B cell (primary cell): ENCODE measurements around the gene SEMA3B. TPM values are rescaled to one million over a fixed set of nuclear protein-coding genes. Genes with fewer than 3 reads are reported as not detected.
A peak's percentile ranks its signal among the peaks of the same experiment; 100 is the strongest.

Source experiments
- ATAC-seq: fragments of 200-7000 bp; cut with Tn5 transposase; one replicate; pipeline ENCODE4 v1.10.0; 2021; ENCODE audit warnings: low read depth, mild to moderate bottlenecking, moderate number of reproducible peaks, moderate library complexity
- CTCF ChIA-PET: fragments of 350-600 bp; sonication (Branson Sonifier 250); formaldehyde crosslinking; loops from one replicate; lab custom pipeline; 2021; ENCODE audit warnings: antibody characterized with exemption, inconsistent platforms; lab: Charles Lee
- POLR2A ChIA-PET: fragments of 350-600 bp; sonication (Branson Sonifier 250); formaldehyde crosslinking; loops from one replicate; lab custom pipeline; 2021; ENCODE audit warnings: antibody characterized with exemption; lab: Charles Lee
- DNase-seq: peaks from one replicate; pipeline ENCODE4 v3.0.0; 2013
- H2AFZ ChIP-seq: 2 replicates; pipeline ENCODE4 v1.6.1; 2012; ENCODE audit warnings: mild to moderate bottlenecking, low read depth, low read length; ENCODE audit not compliant: insufficient read depth, poor library complexity, severe bottlenecking
- H3K27ac ChIP-seq, 2 donors: 1 replicate in 1 of 2; 2 replicates in 1 of 2; pipeline ENCODE4 v1.5.1; 2012 to 2013; ENCODE audit warnings: low read length in 2 of 2, mild to moderate bottlenecking in 2 of 2, moderate library complexity in 1 of 2
- H3K27me3 ChIP-seq, 4 experiments: fragments of 200-600 bp in 1 of 4; sonication (generic) in 1 of 4; replicated peaks in 1 of 4; 1 replicate in 2 of 4; 2 replicates in 2 of 4; pipeline versions ENCODE4 v1.6.1 to v1.7.0; 2013 to 2016; ENCODE audit warnings: low read length in 3 of 4, mild to moderate bottlenecking in 2 of 4, mixed read lengths in 1 of 4, moderate library complexity in 1 of 4; ENCODE audit not compliant: insufficient read depth in 4 of 4, control insufficient read depth in 3 of 4; ENCODE audit errors: control extremely low read depth in 1 of 4
- H3K36me3 ChIP-seq, 2 experiments: replicated peaks in 1 of 2; 1 replicate in 1 of 2; 2 replicates in 1 of 2; pipeline versions ENCODE4 v1.6.1 to v1.7.1; 2013; ENCODE audit warnings: low read length in 1 of 2; ENCODE audit not compliant: insufficient read depth in 2 of 2, control insufficient read depth in 1 of 2; ENCODE audit errors: control extremely low read depth in 1 of 2, extremely low read depth in 1 of 2
- H3K4me1 ChIP-seq, 2 donors: fragments of 200-600 bp in 1 of 2; sonication (generic) in 1 of 2; 1 replicate in 1 of 2; 2 replicates in 1 of 2; pipeline versions ENCODE4 v1.5.1 to v1.6.1; 2013 to 2017; ENCODE audit warnings: low read length in 2 of 2; ENCODE audit not compliant: control insufficient read depth in 2 of 2, insufficient read depth in 2 of 2
- H3K4me2 ChIP-seq: replicated peaks from 2 replicates; pipeline ENCODE3; 2012; ENCODE audit warnings: mild to moderate bottlenecking, low read depth, low read length; ENCODE audit not compliant: poor library complexity, severe bottlenecking
- H3K4me3 ChIP-seq, 5 experiments: fragments of 200-600 bp in 1 of 5; sonication (generic) in 1 of 5; 1 replicate in 3 of 5; 2 replicates in 2 of 5; pipeline versions ENCODE4 v1.5.1 to v1.7.0; 2011 to 2016; ENCODE audit warnings: low read length in 4 of 5, mild to moderate bottlenecking in 4 of 5, low read depth in 2 of 5, control low read depth in 1 of 5, moderate library complexity in 1 of 5; ENCODE audit not compliant: insufficient read depth in 1 of 5; ENCODE audit errors: control extremely low read depth in 1 of 5, extremely low read depth in 1 of 5
- H3K79me2 ChIP-seq: fragments of 200-600 bp; sonication (generic); one replicate; pipeline ENCODE4 v1.6.0; 2016; ENCODE audit warnings: low read length; ENCODE audit not compliant: control insufficient read depth, insufficient read depth
- H3K9ac ChIP-seq: fragments of 200-600 bp; sonication (generic); 2 replicates; pipeline ENCODE4 v1.6.1; 2017; ENCODE audit warnings: mild to moderate bottlenecking, low read length, moderate library complexity
- H3K9me3 ChIP-seq, 3 donors: one replicate each; pipeline versions ENCODE4 v1.6.1 to v1.7.1; 2013; ENCODE audit warnings: low read length in 2 of 3; ENCODE audit not compliant: control insufficient read depth in 2 of 3, insufficient read depth in 1 of 3; ENCODE audit errors: control extremely low read depth in 1 of 3
- H4K20me1 ChIP-seq: 2 replicates; pipeline ENCODE4 v1.6.0; 2012; ENCODE audit warnings: mild to moderate bottlenecking, low read length; ENCODE audit not compliant: insufficient read depth, control insufficient read depth, poor library complexity, severe bottlenecking
- H3K27ac Mint-ChIP-seq: one replicate; pipeline ENCODE4 v1.8.0; 2021; ENCODE audit warnings: mixed read lengths
- H3K27me3 Mint-ChIP-seq: one replicate; pipeline ENCODE4 v1.8.0; 2021; ENCODE audit warnings: mixed read lengths
- H3K4me1 Mint-ChIP-seq: one replicate; pipeline ENCODE4 v1.8.0; 2021; ENCODE audit warnings: mixed read lengths
- H3K4me3 Mint-ChIP-seq: one replicate; pipeline ENCODE4 v1.8.0; 2021; ENCODE audit warnings: mixed read lengths
- H3K9me3 Mint-ChIP-seq: one replicate; pipeline ENCODE4 v1.8.0; 2022; ENCODE audit warnings: mixed read lengths; ENCODE audit not compliant: insufficient read depth
- CTCF ChIP-seq: fragments of 200-600 bp; IDR thresholded peaks from one replicate; pipeline ENCODE4 v1.8.0; 2022; ENCODE audit warnings: antibody characterized with exemption, mild to moderate bottlenecking
- EZH2 ChIP-seq: IDR thresholded peaks from 2 replicates; pipeline ENCODE4 v1.6.1; 2012; ENCODE audit warnings: borderline replicate concordance, low read depth, mild to moderate bottlenecking, moderate library complexity, low read length; ENCODE audit not compliant: insufficient read depth, poor library complexity, severe bottlenecking
- WGBS: methylation state at CpG from one replicate; pipeline ENCODE4 v1.1.5; 2013; ENCODE audit warnings: missing lambda C conversion rate; ENCODE audit not compliant: insufficient coverage; 5-methylcytosine and 5-hydroxymethylcytosine counted together
- intact Hi-C: fragments of 100-400 bp; cut with micrococcal nuclease; formaldehyde crosslinking; loops from one replicate; pipeline ENCODE4 v1.10.0; 2022
- polyA plus RNA-seq: library from polyadenylated mRNA; depleted of rRNA; stranded (reverse); fragments of >200 nt; gene quantifications from 2 replicates; pipeline ENCODE4 v1.2.3, GENCODE V29; 2012
- total RNA-seq, 2 donors: library from RNA; stranded (reverse); fragments of 120-200 nt in 1 of 2; gene quantifications; 1 replicate in 1 of 2; 2 replicates in 1 of 2; pipeline versions ENCODE4 v1.2.3 to v1.2.4, GENCODE V29; 2013 to 2022

Gene SEMA3B
- total and polyA plus RNA-seq, 2 donors (not counting 1 experiment from before 2014, with no cell fraction given), result 0.34 to 0.52 TPM

GRCh38 chr3:50232303-50232702, 36.6 kb upstream of the SEMA3B start:
- H3K4me3 ChIP-seq, result no peak overlapping the region
- ChIA-PET CTCF (interaction anchor here (22.2 kb wide), 1 partner anchor 16 kb away, joined by 596 read pairs; the partner anchor contains the start of gene GNAI2), POLR2A (interaction anchor here (0.7 kb wide), 1 partner anchor 14 kb away, joined by 3 read pairs; no protein-coding TSS in a partner anchor)
- peaks cover 55% of the 10 kb centered on the region for H3K4me1 Mint-ChIP-seq
- no peaks in the 10 kb centered on the region for H3K27me3 ChIP-seq
- no peak overlapping the region for H3K4me2 ChIP-seq
- 91% methylated on average over 2 of the region's 3 CpGs for WGBS
- H3K36me3 ChIP-seq, result no peaks in the 10 kb centered on the region
- H3K79me2 ChIP-seq, result peaks cover 80% of the 10 kb centered on the region
- no peak for DNase-seq
- H3K4me3 Mint-ChIP-seq, result no peak overlapping the region
- no peak overlapping the region for H3K27ac ChIP-seq
- peaks cover 31 to 49% of the 10 kb centered on the region in 2 donors for H3K4me1 ChIP-seq
- no peaks in the 10 kb centered on the region for H3K9me3 ChIP-seq
- ATAC-seq, result no peak
- intact Hi-C loops, result loop anchor here (10.0 kb wide), 1 partner anchor 888 kb away; the partner anchor contains the start of gene USP4
- H3K9me3 Mint-ChIP-seq, result no peaks in the 10 kb centered on the region
- no peak overlapping the region for H3K9ac ChIP-seq
- H3K27me3 Mint-ChIP-seq, result no peaks in the 10 kb centered on the region
- H2AFZ ChIP-seq, result no peak overlapping the region
- no peak overlapping the region for H3K27ac Mint-ChIP-seq
- H4K20me1 ChIP-seq, result peaks cover 11% of the 10 kb centered on the region
- TF ChIP-seq EZH2, result no peak
- no peak for TF ChIP-seq CTCF

- ChIA-PET POLR2A (interaction anchor here (0.6 to 1.7 kb wide), 2 partner anchors 10 to 66 kb away, joined by 3 to 8 read pairs; partner anchors contain the start of genes HYAL3 and NAA80), CTCF (interaction anchor here (22.2 kb wide), 1 partner anchor 16 kb away, joined by 596 read pairs; the partner anchor contains the start of gene GNAI2)
- ATAC-seq (no peak), DNase-seq (no peak)
- WGBS, result 97% methylated on average over 4 of the region's 4 CpGs
- Histone ChIP-seq H4K20me1 (peaks cover 20% of the 10 kb centered on the region), H3K27me3 (no peaks in the 10 kb centered on the region), H3K36me3 (peaks cover 0 to under 1% of the 10 kb centered on the region in 2 experiments), H3K79me2 (peaks cover 89% of the 10 kb centered on the region), H3K9ac (no peak overlapping the region), H2AFZ (no peak overlapping the region), H3K4me1 (peaks cover 29 to 46% of the 10 kb centered on the region in 2 donors), H3K4me2 (no peak overlapping the region), H3K4me3 (no peak overlapping the region), H3K9me3 (no peaks in the 10 kb centered on the region), H3K27ac (no peak overlapping the region)
- H3K9me3 Mint-ChIP-seq, result no peaks in the 10 kb centered on the region
- no peaks in the 10 kb centered on the region for H3K27me3 Mint-ChIP-seq
- H3K4me1 Mint-ChIP-seq, result peaks cover 54% of the 10 kb centered on the region
- peak overlapping the region; percentile 32 for H3K27ac Mint-ChIP-seq
- no peak overlapping the region for H3K4me3 Mint-ChIP-seq
- TF ChIP-seq CTCF, result no peak
- TF ChIP-seq EZH2, result no peak
- intact Hi-C loops, result loop anchor here (10.0 kb wide), 1 partner anchor 888 kb away; the partner anchor contains the start of gene USP4
Measured at GRCh38 chr3:50233176-50233575, 35.8 kb upstream of the SEMA3B start.
